Activated CD8-positive, alpha-beta memory T cell treated with anti-CD3 and anti-CD28 coated beads, Interleukin-2, amount 50 U/mL, for 1 hour (primary cell): ENCODE results near the gene DNMT1.

Experiments
- DNase-seq: peaks from one replicate; pipeline ENCODE4 v3.0.0-alpha.2; 2020; ENCODE audit errors: extremely low read depth

Gene DNMT1

GRCh38 chr19:10113964-10114650, 80.6 kb downstream of the DNMT1 start:
- DNase-seq: no peak

- no peak for DNase-seq
Measured at GRCh38 chr19:10113592-10113963, 81.2 kb downstream of the DNMT1 start.

GRCh38 chr19:10112895-10113591, 81.7 kb downstream of the DNMT1 start:
- no peak for DNase-seq

- no peak for DNase-seq
Measured at GRCh38 chr19:10112037-10112761, 82.6 kb downstream of the DNMT1 start.

GRCh38 chr19:10111405-10111811, 83.3 kb downstream of the DNMT1 start, which contains the start of gene P2RY11:
Gene P2RY11 (plus strand): TSS chr19:10111693. CDS start chr19:10111722, 29 bp downstream.
- DNase-seq: no peak

GRCh38 chr19:10110972-10111317, 83.8 kb downstream of the DNMT1 start:
- no peak for DNase-seq

GRCh38 chr19:10110076-10110971, 84.4 kb downstream of the DNMT1 start:
- no peak for DNase-seq

GRCh38 chr19:10109528-10109927, 85.2 kb downstream of the DNMT1 start:
- DNase-seq: no peak

GRCh38 chr19:10107817-10108367, 86.9 kb downstream of the DNMT1 start:
- DNase-seq: no peak

- no peak for DNase-seq
Measured at GRCh38 chr19:10107254-10107653, 87.5 kb downstream of the DNMT1 start.

- DNase-seq: peak; percentile 99
Measured at GRCh38 chr19:10106100-10106936, 88.4 kb downstream of the DNMT1 start, which contains the start of gene PPAN. Gene PPAN (plus strand): TSS chr19:10106362. CDS start chr19:10106395, 33 bp downstream.

- peak; percentile 82 for DNase-seq
Measured at GRCh38 chr19:10105509-10106099, 89.1 kb downstream of the DNMT1 start.

GRCh38 chr19:10104665-10105508, 89.9 kb downstream of the DNMT1 start:
- DNase-seq: peak; percentile 80

- DNase-seq: no peak
Measured at GRCh38 chr19:10104130-10104513, 90.6 kb downstream of the DNMT1 start.

- DNase-seq: no peak
Measured at GRCh38 chr19:10102787-10103236, 91.9 kb downstream of the DNMT1 start.

GRCh38 chr19:10100163-10100785, 94.5 kb downstream of the DNMT1 start:
- DNase-seq: no peak

GRCh38 chr19:10096615-10096963, 98.2 kb downstream of the DNMT1 start:
- DNase-seq: no peak

- DNase-seq: no peak
Measured at GRCh38 chr19:10095948-10096614, 98.7 kb downstream of the DNMT1 start.
